Measurements from ENCODE around the gene ST3GAL4.
"Not testable (repeated sequence)": the region's sequence is repeated elsewhere in the genome, so short reads cannot be mapped to it uniquely, and the experiment has no call there.

ST3GAL4 gene

GRCh38 chr11:126391286-126391954, 35.9 kb downstream of the ST3GAL4 start:
- DNase-seq: no peak

GRCh38 chr11:126391970-126392632, 36.6 kb downstream of the ST3GAL4 start:
- no peak for DNase-seq

- no peak for DNase-seq
Measured at GRCh38 chr11:126392633-126393013, 37.1 kb downstream of the ST3GAL4 start.

- DNase-seq: no peak
Measured at GRCh38 chr11:126393143-126393542, 37.7 kb downstream of the ST3GAL4 start.

- DNase-seq: no peak
Measured at GRCh38 chr11:126394036-126394435, 38.5 kb downstream of the ST3GAL4 start.

GRCh38 chr11:126394634-126395072, 39.2 kb downstream of the ST3GAL4 start:
- DNase-seq: not testable (repeated sequence)

GRCh38 chr11:126395784-126396183, 40.3 kb downstream of the ST3GAL4 start:
- not testable (repeated sequence) for DNase-seq

- not testable (repeated sequence) for DNase-seq
Measured at GRCh38 chr11:126396266-126396665, 40.8 kb downstream of the ST3GAL4 start.

GRCh38 chr11:126396965-126397364, 41.5 kb downstream of the ST3GAL4 start:
- DNase-seq: no peak

GRCh38 chr11:126398296-126398695, 42.8 kb downstream of the ST3GAL4 start:
- no peak for DNase-seq

- no peak for DNase-seq
Measured at GRCh38 chr11:126398721-126399120, 43.2 kb downstream of the ST3GAL4 start.

- DNase-seq: no peak
Measured at GRCh38 chr11:126400019-126400418, 44.5 kb downstream of the ST3GAL4 start.

- DNase-seq: no peak
Measured at GRCh38 chr11:126400479-126400878, 45.0 kb downstream of the ST3GAL4 start.

GRCh38 chr11:126403022-126403581, 47.6 kb downstream of the ST3GAL4 start:
- DNase-seq: no peak

- no peak for DNase-seq
Measured at GRCh38 chr11:126403658-126404057, 48.2 kb downstream of the ST3GAL4 start.

- DNase-seq: no peak
Measured at GRCh38 chr11:126404367-126404766, 48.9 kb downstream of the ST3GAL4 start.

- DNase-seq: no peak
Measured at GRCh38 chr11:126405374-126405773, 49.9 kb downstream of the ST3GAL4 start.

- DNase-seq: no peak
Measured at GRCh38 chr11:126405906-126406305, 50.4 kb downstream of the ST3GAL4 start.

GRCh38 chr11:126406368-126406767, 50.9 kb downstream of the ST3GAL4 start:
- DNase-seq: no peak

GRCh38 chr11:126407101-126407521, 51.6 kb downstream of the ST3GAL4 start:
- no peak for DNase-seq

- no peak for DNase-seq
Measured at GRCh38 chr11:126407682-126408288, 52.3 kb downstream of the ST3GAL4 start.

- DNase-seq: no peak
Measured at GRCh38 chr11:126408496-126408895, 53.0 kb downstream of the ST3GAL4 start.

- no peak for DNase-seq
Measured at GRCh38 chr11:126408901-126409619, 53.6 kb downstream of the ST3GAL4 start.
